HG02870 (cell line): Measurements from ENCODE around the gene ZNF215.
"Not testable (repeated sequence)": the region's sequence is repeated elsewhere in the genome, so short reads cannot be mapped to it uniquely, and the experiment has no call there.

Experiments
- ATAC-seq: cut with Tn5 transposase; IDR thresholded peaks from one replicate; pipeline ENCODE4 v1.9.1; 2021; ENCODE audit warnings: mild to moderate bottlenecking, moderate library complexity; ENCODE audit not compliant: unreplicated experiment

ZNF215 gene

GRCh38 chr11:6926208-6927029, at the start of gene ZNF215:
Gene ZNF215, plus strand, starts transcription at chr11:6926426. Its CDS starts 5,847 bp downstream, at chr11:6932273.
- ATAC-seq: peak; percentile 72

GRCh38 chr11:6876914-6877313, 49.3 kb upstream of the ZNF215 start:
- ATAC-seq: no peak

GRCh38 chr11:6882751-6883150, 43.5 kb upstream of the ZNF215 start:
- ATAC-seq: no peak

GRCh38 chr11:6887711-6888110, 38.5 kb upstream of the ZNF215 start:
- not testable (repeated sequence) for ATAC-seq

- no peak for ATAC-seq
These were observed 37.4 kb upstream of the ZNF215 start for GRCh38 chr11:6888830-6889229.

- ATAC-seq: peak; percentile 58
These were observed 36.4 kb upstream of the ZNF215 start for GRCh38 chr11:6889835-6890234.

GRCh38 chr11:6892400-6892799, 33.8 kb upstream of the ZNF215 start, which contains the start of gene OR2D2:
Gene OR2D2, minus strand, starts transcription at chr11:6892500. Its CDS starts 0 bp downstream, at chr11:6892500.
- no peak for ATAC-seq

- no peak for ATAC-seq
These were observed 32.1 kb upstream of the ZNF215 start for GRCh38 chr11:6894097-6894496.

- ATAC-seq: peak; percentile 86
These were observed 31.2 kb upstream of the ZNF215 start for GRCh38 chr11:6895010-6895409.

GRCh38 chr11:6898911-6899310, 27.3 kb upstream of the ZNF215 start:
- no peak for ATAC-seq

GRCh38 chr11:6900327-6900999, 25.8 kb upstream of the ZNF215 start:
- no peak for ATAC-seq

GRCh38 chr11:6904804-6905203, 21.4 kb upstream of the ZNF215 start:
- ATAC-seq: not testable (repeated sequence)

- ATAC-seq: no peak
These were observed 14.8 kb upstream of the ZNF215 start for GRCh38 chr11:6911378-6911777.

GRCh38 chr11:6911948-6912347, 14.3 kb upstream of the ZNF215 start:
- no peak for ATAC-seq

GRCh38 chr11:6919698-6920097, 6.5 kb upstream of the ZNF215 start:
- ATAC-seq: no peak

GRCh38 chr11:6920702-6921101, 5.5 kb upstream of the ZNF215 start, which contains the start of gene OR2D3:
Gene OR2D3, plus strand, starts transcription at chr11:6921002. Its CDS starts 0 bp downstream, at chr11:6921002.
- ATAC-seq: no peak

GRCh38 chr11:6925007-6925577, 1.1 kb upstream of the ZNF215 start:
- no peak for ATAC-seq

- ATAC-seq: peak; percentile 4
These were observed 504 bp upstream of the ZNF215 start for GRCh38 chr11:6925636-6926207.

GRCh38 chr11:6927030-6927617, 898 bp downstream of the ZNF215 start:
- ATAC-seq: peak; percentile 66

- no peak for ATAC-seq
These were observed 2.7 kb downstream of the ZNF215 start for GRCh38 chr11:6928916-6929315.

- ATAC-seq: no peak
These were observed 5.0 kb downstream of the ZNF215 start for GRCh38 chr11:6931146-6931713.
